GM18951 (cell line): ENCODE data around the gene DUSP22.
A peak's percentile ranks its signal among the peaks of the same experiment; 100 is the strongest.

Source experiments
- POLR2A ChIP-seq: IDR thresholded peaks from 4 replicates; pipeline ENCODE4 v1.6.1; 2011; ENCODE audit warnings: mild to moderate bottlenecking; ENCODE audit not compliant: insufficient read length, insufficient read depth; ENCODE audit errors: extremely low read depth
- in situ Hi-C: fragments of 300-500 bp; cut with MboI; formaldehyde crosslinking; loops from one replicate; pipeline ENCODE4 v1.12.0; 2022; ENCODE audit warnings: low sequenced_read_pairs, mixed read lengths, inconsistent platforms; ENCODE audit not compliant: unreplicated experiment

The DUSP22 gene

GRCh38 chr6:397604-398003, 105.3 kb downstream of the DUSP22 start:
- peak; percentile 27 for TF ChIP-seq POLR2A
- in situ Hi-C loops, result loop anchor here (10.0 kb wide), 1 partner anchor 173 kb away; no protein-coding TSS in a partner anchor

DNA sequence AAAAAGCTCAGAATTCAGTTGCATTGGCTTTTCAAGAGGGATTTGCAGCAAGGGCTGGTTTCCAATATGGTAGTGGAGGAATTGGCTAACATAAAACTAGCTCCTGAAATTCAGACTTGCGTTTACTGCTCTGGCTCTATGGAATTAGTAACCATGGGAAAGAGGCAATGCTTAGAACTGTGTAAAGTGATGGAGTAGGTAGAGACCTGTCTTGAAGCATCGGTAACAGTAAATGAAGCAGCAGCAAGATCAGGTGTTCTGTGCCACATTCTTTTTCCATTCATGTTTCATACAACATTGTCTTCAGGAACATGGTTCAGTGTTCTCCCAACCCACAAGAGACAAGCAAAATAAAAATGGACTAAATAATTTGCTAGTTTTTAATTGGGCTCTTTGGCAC, 105.8 kb downstream of the DUSP22 start:
- in situ Hi-C loops, result loop anchor here (10.0 kb wide), 1 partner anchor 173 kb away; no protein-coding TSS in a partner anchor
- TF ChIP-seq POLR2A, result peak; percentile 24

DNA sequence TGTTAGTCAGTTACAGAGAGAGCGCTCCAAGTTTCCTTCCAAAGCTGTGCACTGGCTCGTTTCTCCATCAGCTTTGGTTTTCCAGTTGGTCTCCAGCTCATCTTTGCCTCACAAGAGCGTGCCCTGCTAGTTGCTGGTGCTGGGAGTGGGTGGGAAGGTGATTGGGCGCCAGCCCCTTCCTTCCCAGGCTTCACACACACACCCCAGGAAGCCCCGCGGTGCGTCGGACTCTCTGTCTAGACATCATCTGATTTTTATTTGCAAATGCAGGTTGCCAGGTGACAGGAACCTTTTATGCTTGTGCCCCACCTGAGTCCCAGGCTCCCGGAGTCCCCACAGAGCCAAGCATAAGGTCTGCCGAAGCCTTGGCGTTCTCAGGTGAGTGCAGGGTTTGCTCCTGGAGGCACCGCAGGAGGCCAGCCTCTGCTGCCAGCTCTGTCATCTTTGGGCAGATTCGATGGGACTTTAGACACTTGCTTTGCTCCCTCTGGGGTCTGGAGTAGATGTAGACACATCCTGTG, 106.3 kb downstream of the DUSP22 start:
- TF ChIP-seq POLR2A, result peak; percentile 57
- in situ Hi-C loops, result loop anchor here (10.0 kb wide), 1 partner anchor 174 kb away; no protein-coding TSS in a partner anchor

GRCh38 chr6:399785-400534, 107.7 kb downstream of the DUSP22 start:
- TF ChIP-seq POLR2A, result peak; percentile 71
- in situ Hi-C loops, result loop anchor here (10.0 kb wide), 1 partner anchor 175 kb away; no protein-coding TSS in a partner anchor

DNA sequence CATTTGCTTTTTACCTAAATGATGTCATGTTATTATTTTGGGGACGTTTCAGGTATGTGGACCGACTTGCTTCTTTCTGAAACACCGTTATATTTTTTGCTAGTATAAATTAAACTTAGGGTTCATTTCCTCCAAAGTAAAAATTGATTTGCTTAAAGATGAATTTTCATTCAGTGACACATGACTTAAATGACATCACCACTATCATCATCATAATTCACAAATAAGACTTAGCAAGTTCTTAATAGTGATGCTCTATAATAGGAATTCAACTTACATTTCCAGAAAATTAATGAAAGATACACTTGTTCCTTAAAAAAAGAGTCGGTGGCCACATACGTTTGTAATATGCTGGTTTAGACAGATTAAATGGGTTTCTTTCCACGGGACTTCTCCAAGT, 108.5 kb downstream of the DUSP22 start:
- TF ChIP-seq POLR2A, result no peak
- in situ Hi-C loops, result no loop called here
